HG03159 (cell line): ENCODE measurements around the gene P2RX1.

Experiments used
- ATAC-seq: cut with Tn5 transposase; IDR thresholded peaks from one replicate; pipeline ENCODE4 v1.9.1; 2021; ENCODE audit warnings: mild to moderate bottlenecking, moderate library complexity; ENCODE audit not compliant: unreplicated experiment

P2RX1 gene

GRCh38 chr17:3915995-3916696 is at the start of gene P2RX1:
TSS of gene P2RX1 (minus strand) at chr17:3916465. CDS start at chr17:3916225, 240 bp downstream.
- ATAC-seq: no peak

DNA sequence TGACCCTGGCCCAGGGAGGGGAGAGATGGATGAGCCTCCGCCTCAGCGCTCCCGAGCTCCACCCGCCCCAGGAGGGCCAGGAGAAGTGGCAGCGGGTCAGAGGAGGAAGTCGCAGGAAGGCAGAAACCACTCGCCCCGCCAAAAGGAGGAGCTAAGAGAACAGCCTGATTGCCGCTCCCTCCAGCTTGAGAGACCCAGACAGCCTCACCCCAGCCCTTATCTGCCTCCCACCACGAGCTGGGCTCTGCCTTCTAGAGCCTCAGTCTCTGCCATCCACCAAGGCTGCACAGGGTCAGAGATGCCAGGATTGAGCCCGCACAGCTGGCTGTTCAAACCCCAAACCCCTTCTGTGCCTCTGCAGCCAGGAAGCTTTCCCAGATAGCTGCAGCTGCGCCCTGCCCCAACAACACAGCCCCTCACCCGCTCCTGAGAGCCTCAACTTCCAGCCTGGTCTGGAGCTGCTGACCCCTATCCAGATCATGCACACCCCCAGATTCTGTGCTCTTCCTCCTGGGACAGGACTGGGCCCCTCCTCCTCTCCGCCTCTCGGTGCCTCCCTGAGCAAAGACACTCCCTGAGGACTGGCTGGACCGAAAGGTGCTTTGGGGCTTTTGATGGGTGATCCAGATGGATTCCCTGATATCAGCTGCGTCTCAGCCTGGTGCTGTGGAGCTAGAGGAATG is 49.0 kb upstream of the P2RX1 start:
- no peak for ATAC-seq

GRCh38 chr17:3964203-3965117 is 48.2 kb upstream of the P2RX1 start, which contains the start of gene ATP2A3:
TSS of gene ATP2A3 (minus strand) at chr17:3964437. CDS start at chr17:3964291, 146 bp downstream.
- ATAC-seq: peak; percentile 55

- ATAC-seq: peak; percentile 28
Measured at GRCh38 chr17:3963237-3964201, 47.3 kb upstream of the P2RX1 start.

GRCh38 chr17:3962965-3963236 is 46.6 kb upstream of the P2RX1 start:
- ATAC-seq: no peak

DNA sequence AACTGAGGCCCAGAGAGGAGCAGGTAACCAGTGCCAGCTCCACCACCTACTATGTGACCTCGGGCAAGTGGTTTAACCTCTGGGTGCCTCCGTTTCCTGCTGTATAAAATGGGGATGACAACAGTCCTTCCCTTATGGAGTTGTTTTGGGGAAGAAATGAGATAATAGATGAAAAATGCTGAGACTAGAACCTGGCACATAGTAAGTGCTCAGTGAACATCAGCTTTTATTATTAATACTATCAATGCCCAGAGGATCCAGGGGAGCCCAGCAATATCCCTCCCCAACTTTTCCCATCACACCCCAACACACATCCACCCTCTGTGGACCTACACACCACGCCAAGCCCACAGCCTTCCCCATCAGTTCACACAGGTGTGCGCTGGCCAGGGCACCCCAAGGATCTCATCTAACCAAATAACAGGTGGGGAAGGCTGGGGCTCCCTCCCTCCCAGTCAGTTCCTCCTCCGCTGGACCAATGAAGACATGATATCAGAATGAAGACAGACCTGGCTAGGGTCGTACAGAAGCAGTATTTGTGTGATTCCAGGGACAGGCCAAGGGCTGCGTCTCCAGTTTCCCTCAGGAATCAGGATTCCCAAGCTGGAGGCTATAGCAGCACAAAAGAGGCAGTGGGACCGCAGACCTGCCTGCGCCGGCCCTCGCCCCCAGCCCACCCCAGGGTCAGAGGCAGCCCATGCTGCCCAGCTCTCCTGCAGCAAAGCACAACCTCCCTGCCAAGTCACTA is 46.1 kb upstream of the P2RX1 start:
- no peak for ATAC-seq

- no peak for ATAC-seq
Measured at GRCh38 chr17:3961564-3962047, 45.3 kb upstream of the P2RX1 start.

- ATAC-seq: no peak
Measured at GRCh38 chr17:3960764-3961163, 44.5 kb upstream of the P2RX1 start.

- ATAC-seq: no peak
Measured at GRCh38 chr17:3959921-3960601, 43.8 kb upstream of the P2RX1 start.

DNA sequence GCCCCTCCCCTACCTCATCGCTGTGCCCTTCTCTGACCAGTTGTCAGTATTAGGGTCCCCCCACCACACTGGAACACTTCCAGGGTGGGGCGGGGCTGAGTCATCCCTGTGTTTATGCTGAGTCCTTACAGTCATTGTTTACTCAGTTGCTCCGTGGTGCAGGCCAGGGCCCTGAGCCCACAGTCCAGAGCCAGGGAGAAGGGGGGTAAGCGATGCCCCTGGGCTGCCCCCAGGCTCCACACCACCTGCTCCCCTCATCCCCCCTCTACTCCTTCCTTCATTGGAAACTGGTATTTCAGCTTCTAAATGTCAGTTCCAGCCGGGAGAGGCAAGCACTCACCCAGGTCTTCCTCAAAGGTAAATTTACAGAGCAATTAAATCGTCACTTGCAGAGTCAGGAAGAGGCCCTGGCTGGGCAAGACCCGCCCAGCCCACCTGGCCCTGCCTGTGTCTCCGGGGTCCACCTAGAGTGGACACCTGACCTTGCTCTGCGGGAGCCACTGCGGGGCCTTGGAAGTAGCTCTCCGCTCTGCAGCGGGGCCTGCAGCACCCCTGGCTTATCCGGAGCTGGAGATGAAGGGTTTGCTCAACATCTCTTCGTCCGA is 43.1 kb upstream of the P2RX1 start:
- ATAC-seq: no peak

DNA sequence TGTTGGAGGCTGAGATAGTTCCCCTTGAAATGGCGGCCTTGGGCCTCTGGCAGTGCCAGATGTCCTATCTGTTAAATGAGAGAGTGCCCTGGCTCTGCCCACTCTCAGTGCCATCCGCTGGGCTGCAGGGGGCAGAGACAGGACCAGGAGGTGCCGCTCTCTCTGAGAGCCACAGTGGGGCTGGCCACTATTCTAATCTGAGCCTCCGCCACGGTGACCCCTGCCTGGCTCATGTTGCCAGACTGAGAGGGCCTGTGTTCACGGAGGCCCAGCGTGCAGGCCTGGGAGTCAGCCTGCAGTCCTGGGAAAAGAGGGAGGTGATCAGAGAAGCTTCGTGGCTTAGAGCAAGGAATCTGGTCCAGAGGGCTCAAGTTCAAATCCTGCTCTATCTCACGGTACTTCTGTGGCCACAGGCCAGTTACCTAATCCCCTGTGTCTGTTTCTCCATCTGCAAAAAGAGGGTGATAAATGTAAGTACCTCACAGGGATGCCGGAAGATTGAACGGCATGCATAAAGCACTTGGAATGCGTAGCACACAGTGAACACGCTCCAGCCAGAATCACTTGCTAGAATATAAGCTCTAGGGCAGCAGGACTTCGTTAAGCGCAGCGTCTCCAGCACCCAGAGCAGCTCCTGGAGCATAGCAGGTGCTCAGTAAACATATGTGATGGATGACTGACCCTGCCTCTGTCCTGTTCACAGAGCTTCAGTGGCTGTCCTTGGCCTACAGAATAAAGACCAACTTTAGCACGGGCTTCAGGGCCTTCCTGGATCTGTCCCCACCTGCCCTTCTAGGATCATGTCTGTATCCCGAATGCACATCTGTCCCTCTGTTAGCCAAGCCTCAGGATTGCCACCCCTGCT is 41.7 kb upstream of the P2RX1 start:
- no peak for ATAC-seq

- ATAC-seq: no peak
Measured at GRCh38 chr17:3956983-3957382, 40.7 kb upstream of the P2RX1 start.

- ATAC-seq: no peak
Measured at GRCh38 chr17:3956327-3956957, 40.2 kb upstream of the P2RX1 start.

GRCh38 chr17:3955673-3955988 is 39.4 kb upstream of the P2RX1 start:
- ATAC-seq: no peak

DNA sequence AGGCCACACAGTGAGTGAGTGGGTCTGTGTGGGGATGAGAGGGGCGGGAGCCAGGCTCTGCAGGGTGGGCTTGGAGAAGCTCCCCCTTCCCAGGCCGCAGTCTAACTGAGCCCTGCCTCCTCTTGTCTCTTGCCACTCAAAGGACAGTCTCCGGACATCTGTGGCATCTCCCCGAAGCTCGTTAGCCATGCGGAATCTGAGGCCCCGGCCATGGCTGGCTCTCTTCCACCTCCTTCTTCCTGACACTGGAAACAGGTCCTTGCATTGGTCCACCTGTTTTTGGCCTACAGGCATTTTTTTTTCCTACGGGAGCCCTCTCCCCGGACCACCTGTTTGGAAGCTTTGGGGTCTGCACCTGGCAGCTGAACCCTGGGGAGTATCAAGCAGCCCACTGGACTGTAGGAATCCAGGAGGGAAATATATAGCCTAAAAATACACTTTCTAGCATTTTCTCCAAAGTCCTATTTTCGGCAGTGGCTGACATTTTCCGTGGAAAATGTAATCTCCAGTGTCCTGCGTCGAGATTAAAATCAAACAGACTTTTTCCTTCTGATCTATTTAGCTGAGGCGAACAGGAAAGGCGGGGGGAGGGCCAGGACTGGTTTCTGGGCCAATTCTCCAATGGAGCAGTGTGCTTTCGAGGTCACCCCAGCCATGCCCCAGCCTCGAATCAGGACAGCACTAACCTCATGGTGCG is 38.9 kb upstream of the P2RX1 start:
- ATAC-seq: no peak

- no peak for ATAC-seq
Measured at GRCh38 chr17:3954086-3954485, 37.8 kb upstream of the P2RX1 start.

GRCh38 chr17:3953542-3953941 is 37.3 kb upstream of the P2RX1 start:
- no peak for ATAC-seq
